ENCODE measurements around the gene MYL6B.
A peak's percentile ranks its signal among the peaks of the same experiment; 100 is the strongest.

MYL6B gene

DNA sequence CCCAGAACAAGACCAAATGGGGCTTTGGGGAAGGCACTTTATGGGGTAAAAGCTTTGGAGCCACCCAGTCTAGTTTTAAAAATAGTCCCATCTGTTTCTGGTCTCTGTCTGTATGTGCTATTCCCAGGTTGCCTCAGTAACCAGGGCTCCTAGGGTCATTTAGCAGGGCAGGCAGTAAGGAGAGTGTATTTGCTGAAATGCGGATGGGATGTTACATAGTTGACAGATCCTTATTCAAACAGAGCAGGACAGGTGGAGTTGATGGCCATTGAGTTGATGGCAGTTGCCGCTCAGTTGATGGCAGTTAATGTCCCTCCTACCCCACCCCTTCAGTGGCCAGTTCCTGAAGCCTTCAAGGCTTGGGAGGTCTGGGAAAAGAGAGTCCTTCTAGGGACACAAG, 29.8 kb upstream of the MYL6B start:
- DNase-seq (ENCODE audit: low read depth), result no peak

DNA sequence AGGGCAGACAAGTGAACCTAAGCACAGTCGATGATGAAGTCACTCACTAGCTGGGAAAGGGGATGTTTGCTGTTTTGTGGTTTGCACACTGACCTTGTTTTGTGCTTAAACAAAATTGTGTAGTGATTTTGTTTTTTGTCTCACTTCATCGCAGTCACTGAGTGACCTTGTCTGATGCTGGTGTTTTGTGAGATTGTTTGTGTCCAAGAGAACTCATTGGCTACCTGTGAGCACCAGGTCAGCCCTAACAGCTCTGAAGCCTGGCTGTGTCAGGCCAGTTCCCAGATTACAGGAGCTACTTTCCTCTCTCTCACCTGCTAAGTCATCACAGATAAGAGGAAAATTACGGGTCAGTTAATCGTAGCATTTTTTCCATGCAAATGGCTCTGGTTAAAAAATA, 28.3 kb upstream of the MYL6B start:
- DNase-seq (ENCODE audit: low read depth), result no peak

DNA sequence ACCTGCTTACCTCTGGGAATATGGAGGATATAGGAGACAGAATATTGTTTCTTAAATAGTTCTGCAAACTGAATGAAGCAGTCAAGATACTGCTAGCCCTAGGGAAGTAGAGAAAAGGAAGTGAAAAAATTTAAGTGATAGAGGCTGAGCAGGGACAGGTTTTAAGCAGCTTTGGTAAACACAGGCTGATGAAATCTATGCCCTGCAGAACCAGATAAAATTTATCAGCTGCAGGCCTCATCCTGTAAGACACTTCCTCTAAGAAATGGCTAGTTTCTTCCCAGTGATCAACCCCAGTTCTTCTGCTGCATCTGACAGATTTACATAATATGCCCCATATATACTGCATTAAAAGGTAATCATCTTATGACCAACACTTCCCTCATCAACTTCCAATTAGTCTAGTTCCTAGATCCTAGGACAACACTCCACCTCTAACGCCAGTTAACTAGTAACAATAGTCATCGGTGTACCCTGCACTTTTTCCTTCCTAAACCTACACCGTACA, 25.6 kb upstream of the MYL6B start:
- no peak for DNase-seq (ENCODE audit: low read depth)

DNA sequence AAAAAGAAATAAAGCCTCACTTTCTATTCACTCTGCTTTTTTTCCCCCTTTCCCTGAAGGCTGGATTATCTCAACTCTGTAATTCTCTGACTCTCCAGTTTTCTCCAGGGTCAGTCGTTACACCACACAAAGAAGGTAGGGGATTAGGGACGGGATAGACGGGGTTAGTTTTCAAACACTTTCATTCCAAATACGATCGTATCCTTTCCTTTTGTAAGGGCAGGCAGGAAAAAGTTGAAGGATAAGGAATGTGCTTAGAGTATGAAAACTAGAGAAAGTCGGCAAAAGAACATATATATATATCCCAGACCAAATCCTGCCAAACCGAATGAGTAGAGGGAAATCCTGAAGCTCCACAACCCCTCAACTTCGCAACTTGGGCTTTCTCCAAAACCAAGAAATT, 24.9 kb upstream of the MYL6B start:
- no peak for DNase-seq (ENCODE audit: low read depth)

DNA sequence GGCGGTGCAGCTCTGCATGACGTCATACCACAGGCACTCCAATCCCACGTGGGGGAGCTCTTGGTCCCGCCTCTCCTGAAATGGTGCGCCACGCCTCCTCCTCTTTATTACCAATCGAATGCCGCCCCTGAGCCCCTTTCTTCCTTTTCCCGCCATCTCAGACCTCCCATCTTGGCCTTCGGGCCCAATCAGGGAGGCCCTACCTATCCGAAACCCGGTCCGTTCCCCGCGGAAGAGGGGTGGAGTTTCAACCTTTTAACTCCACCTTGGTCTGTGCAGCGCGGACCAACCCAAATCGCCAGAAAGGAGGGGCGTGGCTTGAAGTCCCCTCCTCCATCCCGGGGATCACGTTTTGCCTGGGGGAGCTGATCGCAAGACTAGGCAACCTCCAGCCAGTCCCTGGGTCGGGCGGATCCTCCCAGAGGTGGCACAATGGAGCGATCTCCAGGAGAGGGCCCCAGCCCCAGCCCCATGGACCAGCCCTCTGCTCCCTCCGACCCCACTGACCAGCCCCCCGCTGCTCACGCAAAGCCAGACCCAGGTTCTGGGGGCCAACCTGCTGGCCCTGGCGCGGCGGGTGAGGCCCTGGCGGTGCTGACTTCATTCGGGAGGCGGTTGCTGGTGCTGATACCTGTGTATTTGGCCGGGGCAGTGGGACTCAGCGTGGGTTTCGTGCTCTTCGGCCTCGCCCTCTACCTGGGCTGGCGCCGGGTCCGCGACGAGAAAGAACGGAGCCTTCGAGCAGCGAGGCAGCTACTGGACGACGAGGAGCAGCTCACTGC, 24.3 kb upstream of the MYL6B start, which contains the start of gene ESYT1:
Gene ESYT1, plus strand, starts transcription at position 380 of the 782 bp plus-strand sequence. Its CDS starts 53 bp downstream, at position 433.
- peak; percentile 100 for DNase-seq (ENCODE audit: low read depth)

DNA sequence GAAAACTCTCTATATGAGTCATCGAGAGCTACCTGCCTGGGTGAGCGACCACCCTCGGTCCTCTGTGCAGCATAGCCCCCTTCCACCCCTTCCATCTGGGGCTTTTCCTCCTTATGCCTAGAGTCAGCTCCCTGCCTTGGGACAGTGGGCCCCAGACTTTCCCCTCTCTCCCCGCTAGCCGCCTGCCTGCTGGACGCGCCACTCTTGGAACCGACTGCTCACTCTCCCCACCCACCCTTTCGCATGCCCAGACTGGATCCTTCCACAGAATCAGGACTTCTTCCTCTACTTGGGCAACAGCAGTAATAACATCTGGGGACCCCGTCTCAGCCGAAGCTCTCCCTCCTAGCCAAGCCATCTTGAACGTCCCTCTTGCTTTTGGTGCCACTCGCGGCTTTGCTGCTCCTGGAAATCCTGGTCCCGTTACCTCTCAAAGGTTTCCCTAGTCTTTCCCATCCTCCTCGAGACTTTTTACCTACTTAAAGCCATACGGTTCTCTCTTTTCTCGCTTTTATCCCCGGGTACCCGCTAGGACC, 23.6 kb upstream of the MYL6B start:
- no peak for DNase-seq (ENCODE audit: low read depth)

DNA sequence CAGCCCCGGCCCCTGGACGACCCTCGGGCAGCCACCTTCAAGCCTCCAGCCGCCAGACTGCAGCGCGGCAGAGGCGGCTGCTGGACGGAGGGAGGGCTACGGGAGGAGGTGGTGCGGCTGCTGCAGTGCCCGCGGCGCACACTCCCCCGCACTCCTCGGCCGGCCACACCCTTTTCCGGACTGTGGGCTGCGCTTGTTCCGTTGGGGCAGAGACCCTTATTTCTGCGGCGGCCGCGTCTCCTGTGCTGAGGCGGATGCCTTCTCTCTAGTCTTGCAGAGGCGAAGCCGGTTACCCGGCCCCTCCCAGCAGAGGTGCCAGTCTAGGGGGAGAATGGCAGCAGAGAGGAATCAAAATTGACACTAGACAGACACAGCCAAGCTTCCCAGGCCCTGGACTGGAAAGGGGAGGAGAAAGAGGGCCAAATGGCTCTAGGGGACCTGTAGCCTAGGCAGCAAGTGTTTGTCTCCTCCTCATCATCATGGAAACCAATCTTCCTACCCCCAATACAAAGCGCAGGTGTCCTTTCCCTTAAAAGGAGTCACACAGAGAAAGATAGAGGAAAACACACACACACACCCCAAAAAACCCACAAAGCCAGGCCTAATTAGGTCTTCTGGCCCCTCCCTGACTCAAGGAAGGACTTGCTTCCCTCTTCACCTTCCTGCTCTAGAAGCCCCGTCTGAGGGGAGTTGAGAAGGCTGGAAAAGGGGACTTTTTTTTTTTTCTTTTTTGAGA, 23.0 kb upstream of the MYL6B start:
- DNase-seq (ENCODE audit: low read depth), result no peak

DNA sequence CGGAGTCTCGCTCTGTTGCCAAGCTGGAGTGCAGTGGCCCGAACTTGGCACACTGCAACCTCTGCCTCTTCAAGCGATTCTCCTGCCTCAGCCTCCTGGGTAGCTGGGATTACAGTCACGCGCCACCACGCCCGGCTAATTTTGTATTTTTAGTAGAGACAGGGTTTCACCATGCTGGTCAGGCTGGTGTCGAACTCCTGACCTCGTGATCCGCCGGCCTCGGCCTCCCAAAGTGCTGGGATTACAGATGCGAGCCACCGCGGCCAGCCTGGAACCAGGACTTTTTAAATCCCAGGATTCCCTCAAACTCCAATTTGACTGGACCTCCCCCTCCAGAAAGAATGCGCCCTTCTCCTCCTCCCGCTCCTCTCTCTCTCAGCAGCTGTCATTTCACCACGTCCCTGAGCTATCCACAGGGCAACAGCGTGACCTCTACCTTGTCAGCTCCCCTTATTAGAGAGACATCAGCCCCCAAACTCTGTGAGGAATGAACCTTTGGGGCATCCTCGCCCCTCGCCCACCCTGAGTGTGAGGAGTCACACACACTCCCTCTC, 22.4 kb upstream of the MYL6B start:
- no peak for DNase-seq (ENCODE audit: low read depth)

DNA sequence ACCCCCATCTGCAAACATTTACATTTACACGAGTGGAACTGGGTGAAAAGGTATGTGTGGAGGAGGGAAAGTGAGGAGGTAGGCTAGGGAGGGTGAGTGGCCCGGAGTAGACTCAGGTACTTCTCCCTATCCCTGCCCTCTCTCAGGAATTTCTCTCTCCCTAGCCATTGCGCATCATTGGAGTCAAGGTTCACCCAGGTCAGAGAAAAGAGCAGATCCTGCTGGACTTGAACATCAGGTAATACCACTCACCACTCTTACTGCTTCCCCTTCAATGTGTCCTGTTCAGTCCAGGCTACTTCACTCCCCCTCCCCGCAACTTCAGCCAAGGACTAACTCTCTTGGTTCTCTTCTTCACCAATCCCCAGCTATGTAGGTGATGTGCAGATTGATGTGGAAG, 21.5 kb upstream of the MYL6B start:
- DNase-seq (ENCODE audit: low read depth), result no peak

DNA sequence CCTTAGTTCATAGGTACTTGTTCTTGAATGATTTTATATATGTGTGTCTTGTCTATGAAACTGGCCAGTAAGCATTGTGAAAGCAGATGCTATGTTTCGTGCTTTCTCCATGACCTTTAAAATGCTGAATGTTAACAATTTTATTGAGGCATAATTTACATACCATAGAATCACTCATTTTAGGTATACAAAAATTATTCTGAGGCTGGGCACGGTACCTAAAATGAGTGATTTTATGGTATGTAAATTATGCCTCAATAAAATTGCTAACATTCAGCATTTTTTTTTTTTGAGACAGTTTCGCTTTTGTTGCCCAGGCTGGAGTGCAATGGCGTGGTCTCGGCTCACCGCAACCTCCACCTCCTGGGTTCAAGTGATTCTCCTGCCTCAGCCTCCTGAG, 17.5 kb upstream of the MYL6B start:
- no peak for DNase-seq (ENCODE audit: low read depth)

DNA sequence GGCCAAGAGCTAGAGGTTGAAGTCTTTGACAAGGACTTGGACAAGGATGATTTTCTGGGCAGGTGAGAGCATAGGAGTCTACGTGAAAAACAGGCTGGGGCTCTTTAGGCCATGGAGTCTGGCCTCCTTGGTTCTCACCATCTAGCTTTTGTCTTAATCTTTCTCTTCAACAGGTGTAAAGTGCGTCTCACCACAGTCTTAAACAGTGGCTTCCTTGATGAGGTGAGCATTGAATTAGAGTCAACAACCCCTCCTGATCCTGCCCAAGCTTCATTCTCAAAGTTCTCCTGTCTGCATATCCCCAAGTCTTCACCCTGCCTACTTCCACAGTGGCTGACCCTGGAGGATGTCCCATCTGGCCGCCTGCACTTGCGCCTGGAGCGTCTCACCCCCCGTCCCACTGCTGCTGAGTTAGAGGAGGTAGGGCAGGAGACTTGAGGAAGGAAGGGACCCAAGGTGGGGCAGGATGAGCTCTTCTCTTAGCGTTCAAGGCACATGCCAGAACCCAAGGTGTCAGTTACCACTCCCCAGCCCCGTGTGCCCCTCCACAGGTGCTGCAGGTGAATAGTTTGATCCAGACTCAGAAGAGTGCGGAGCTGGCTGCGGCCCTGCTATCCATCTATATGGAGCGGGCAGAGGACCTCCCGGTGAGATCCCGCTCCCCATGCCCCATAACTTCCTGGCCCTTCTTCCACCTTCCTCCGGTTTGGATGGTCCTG, 14.4 kb upstream of the MYL6B start:
- no peak for DNase-seq (ENCODE audit: low read depth)

DNA sequence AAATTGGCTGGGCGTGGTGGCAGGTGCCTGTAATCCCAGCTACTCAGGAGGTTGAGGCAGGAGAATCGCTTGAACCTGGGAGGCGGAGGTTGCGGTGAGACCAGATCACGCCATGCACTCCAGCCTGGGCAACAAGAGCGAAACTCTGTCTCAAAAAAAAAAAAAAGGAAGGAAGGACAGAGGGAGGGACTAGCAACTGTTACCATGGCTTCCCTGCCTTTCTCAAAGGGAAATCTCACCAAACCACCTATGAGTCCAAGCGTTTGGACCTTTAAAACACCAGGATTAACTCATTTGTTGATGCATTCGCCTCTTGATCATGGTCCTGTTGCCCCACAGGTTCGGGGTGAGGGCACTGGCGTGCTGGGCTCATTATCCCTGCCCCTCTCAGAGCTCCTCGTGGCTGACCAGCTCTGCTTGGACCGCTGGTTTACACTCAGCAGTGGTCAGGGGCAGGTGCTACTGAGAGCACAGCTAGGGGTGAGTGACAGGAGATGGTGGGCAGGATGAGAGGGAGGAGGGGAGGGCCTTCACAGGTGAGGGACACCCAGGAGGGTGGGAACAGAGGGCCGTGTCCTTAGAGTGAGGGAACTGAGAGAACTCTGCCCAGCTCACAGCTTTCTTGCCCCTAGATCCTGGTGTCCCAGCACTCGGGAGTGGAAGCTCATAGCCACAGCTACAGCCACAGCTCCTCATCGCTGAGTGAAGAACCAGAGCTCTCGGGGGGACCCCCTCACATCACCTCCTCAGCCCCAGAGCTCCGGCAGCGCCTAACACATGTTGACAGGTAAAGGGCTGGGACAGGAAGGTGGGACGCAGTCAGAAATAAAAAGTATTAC, 10.2 kb upstream of the MYL6B start:
- DNase-seq (ENCODE audit: low read depth), result no peak

DNA sequence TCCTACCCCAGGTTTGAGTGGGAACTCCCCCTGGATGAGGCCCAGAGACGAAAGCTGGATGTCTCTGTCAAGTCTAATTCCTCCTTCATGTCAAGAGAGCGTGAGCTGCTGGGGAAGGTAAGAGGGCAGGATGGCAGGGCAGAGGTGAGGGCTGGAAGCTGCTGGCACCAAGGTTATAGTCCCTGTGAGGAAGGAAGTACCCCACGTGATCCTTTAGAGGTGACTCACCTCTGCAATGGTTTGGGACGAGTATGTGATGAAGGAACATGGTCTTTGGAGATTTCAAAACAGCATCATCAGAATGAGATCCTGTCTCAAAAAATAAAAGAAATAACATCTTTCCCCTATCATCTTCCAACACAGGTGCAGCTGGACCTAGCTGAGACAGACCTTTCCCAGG, 9.2 kb upstream of the MYL6B start:
- DNase-seq (ENCODE audit: low read depth), result no peak

DNA sequence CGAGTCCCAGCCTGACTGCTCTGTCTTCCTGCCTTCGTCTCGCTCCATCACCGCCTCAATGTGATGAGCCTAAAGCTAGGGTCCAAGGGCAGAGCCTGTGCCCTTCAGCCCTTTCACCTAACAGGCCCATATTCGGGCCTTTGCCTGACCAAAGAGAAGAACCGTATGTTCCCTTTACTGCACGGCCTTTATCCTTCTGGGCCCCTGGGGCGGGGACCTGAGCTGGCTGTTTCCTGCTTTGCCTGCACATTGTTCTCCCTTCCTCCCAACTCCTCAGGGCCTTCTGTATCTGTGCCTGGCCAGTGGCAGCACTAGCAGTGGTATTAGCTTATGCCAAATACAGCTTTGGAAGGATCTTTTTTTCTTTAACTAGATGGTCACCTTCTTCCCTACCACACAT, 8.5 kb upstream of the MYL6B start:
- DNase-seq (ENCODE audit: low read depth), result no peak

DNA sequence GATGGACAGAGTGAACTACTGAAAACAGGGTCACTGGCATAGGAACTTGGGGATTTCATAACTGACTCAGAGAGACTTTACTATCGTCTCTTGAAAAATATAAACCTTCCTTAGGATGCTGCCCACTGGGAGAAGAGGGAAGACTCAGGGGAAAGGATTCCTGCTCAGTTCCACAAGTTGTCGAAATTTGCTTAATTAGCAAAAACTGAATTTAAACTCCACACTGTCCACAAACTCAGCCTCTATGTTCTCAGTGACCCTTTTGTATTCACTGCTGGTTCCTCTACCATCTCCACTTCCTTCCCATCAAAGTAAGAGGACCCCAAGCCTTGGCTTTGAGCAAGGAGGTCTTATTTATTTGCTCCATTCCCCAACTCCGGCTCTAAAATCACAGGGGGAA, 7.2 kb upstream of the MYL6B start:
- DNase-seq (ENCODE audit: low read depth), result no peak

DNA sequence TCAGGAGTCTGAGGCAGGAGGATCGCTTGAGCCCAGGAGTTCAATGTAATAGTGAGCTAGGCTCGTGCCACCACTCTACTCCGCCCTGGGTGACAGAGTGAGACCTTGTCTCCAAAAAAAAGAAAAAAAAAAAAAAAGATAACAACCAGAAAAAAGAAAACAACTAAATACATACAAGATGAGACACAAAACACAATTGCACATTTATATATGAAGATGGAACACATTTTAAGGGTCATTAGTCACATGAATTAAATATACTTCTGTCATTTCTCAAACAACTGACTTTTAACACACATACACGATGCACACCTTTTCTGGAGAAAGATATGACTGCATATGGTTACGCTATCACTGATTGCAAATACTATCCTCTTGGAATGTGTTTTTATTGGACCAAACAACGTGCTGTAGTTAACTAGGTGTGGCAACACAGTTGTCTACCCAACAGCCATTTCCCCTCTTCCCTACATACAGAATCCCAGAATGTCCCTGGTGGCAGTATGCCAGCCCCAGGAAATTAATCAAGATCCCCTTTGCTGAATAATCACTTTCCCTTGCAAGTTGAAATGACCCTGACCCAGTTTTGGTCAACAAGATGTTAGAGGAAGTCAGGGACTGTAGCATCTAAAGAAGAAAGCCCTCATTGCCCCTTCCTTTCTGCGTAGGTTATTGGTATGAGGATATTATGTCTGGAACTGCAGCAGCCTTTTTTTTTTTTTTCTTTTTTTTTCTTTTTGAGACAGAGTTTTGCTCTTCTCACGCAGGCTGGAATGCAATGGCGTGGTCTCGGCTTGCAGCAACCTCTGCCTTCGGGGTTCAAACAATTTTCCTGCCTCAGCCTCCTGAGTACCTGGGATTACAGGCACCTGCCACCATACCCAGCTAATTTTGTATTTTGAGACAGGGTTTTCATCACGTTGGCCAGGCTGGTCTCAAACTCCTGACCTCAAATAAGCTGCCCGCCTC, 5.6 kb upstream of the MYL6B start:
- DNase-seq (ENCODE audit: low read depth), result no peak

DNA sequence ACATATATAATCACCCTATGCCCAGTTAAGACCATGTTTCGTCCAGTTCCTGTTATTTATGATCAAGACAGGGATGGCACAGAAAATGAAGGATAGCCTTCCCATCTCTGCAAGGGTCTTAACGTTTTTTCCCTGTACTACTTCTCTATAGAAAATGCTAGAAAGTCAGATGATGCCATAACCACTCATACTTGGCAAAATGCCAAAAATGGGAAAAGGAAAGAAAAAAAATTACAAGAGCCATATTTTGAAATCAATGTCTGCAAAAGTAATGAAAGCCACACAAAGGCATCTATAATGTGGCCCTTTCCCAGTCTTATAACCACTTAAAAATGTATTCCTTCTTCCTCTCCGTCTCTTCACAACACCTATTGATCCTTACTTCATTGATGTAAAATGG, 1.8 kb upstream of the MYL6B start:
- no peak for DNase-seq (ENCODE audit: low read depth)

DNA sequence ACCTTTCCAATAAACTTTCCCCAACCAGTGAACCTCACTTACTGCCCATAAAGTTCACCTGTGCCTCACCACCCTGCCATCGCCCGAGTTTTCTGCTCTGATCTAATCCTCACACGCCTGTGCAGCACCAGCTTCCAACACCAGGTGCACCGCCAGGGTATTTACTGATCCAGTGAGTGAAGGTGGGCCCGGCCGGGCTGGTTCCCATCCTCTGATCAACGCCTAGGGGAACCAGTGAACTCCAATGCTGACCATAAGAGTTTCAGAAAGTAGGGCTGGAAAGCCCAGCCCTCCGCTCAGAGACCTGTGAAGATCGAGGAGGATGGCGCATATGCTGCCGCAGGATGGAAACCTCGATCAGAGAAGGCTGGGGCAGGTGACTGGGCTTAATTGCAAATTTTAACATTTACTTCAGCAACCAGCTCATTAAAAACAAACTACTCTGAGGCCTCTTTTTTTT, 685 bp upstream of the MYL6B start:
- no peak for DNase-seq (ENCODE audit: low read depth)

DNA sequence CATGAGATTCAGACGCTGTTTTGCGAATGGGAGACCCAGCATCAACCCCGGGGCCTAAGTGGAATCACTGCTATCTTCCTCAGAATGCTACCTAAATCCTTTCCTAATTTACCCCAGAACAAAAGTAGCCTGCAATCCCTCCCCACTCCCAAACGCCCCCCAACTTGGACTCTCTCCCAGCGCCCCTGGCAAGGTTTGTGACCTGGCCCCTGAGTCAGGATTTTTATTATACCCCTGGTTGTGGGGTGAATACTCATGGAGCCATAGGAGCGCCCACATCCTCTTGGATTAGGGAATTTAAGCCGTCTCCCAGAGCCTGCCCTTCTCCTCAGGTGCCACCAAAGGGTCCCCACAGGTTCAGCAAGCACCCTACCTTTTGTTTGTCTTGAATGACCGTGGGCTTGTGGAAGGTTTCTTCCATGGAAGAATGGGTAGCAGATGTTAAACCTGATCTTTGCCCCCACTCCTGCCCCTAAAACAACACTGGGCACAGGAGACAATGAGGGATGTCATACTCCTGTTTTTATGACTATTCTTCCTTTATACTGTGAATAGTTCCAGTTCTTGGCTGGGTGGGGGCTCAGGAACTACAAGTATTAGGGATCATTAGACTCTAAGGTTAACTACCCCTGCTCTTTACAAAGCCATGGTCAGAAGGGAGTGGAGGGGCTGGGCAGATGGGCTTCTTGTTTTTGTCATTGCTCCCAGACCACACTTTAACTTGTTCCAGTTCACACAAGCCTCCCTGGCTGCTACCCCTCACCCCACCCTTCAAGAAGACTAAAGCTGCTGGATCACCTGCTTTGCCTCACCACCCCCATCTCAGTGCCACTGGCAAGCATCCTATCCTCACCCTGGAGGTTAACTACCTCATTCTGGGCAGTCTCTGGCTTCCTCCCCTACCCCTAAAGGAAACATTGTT, 630 bp downstream of the MYL6B start:
- no peak for DNase-seq (ENCODE audit: low read depth)

Data from stromal cell of bone marrow (primary cell).